Activated CD8-positive, alpha-beta T cell treated with anti-CD3 and anti-CD28 coated beads for 36 hours (primary cell): Measurements from ENCODE around the gene ITGAX. TPM values are rescaled to one million over a fixed set of nuclear protein-coding genes. Genes with fewer than 3 reads are reported as not detected.

Experiments used
- ATAC-seq: fragments of 200-7000 bp; cut with Tn5 transposase; one replicate; pipeline ENCODE4 v1.10.0; 2021; ENCODE audit warnings: mild to moderate bottlenecking, moderate library complexity
- CTCF ChIA-PET: fragments of 350-600 bp; sonication (Branson Sonifier 250); formaldehyde crosslinking; loops from one replicate; lab custom pipeline; 2021; ENCODE audit warnings: antibody characterized with exemption; lab: Charles Lee
- POLR2A ChIA-PET: fragments of 350-600 bp; sonication (Branson Sonifier 250); formaldehyde crosslinking; loops from one replicate; lab custom pipeline; 2021; ENCODE audit warnings: antibody characterized with exemption; lab: Charles Lee
- DNase-seq: peaks from one replicate; pipeline ENCODE4 v3.0.0-alpha.2; 2020
- H3K27ac Mint-ChIP-seq: one replicate; pipeline ENCODE4 v1.8.0; 2021; ENCODE audit warnings: mild to moderate bottlenecking, mixed read lengths
- H3K27me3 Mint-ChIP-seq: one replicate; pipeline ENCODE4 v1.8.0; 2021; ENCODE audit warnings: mixed read lengths
- H3K36me3 Mint-ChIP-seq: one replicate; pipeline ENCODE4 v1.8.0; 2021; ENCODE audit warnings: low read depth, mixed read lengths
- H3K4me1 Mint-ChIP-seq: one replicate; pipeline ENCODE4 v1.8.0; 2021; ENCODE audit warnings: low read depth, mixed read lengths
- H3K4me3 Mint-ChIP-seq: one replicate; pipeline ENCODE4 v1.8.0; 2021; ENCODE audit warnings: mild to moderate bottlenecking, moderate library complexity, mixed read lengths
- H3K9me3 Mint-ChIP-seq: one replicate; pipeline ENCODE4 v1.8.0; 2021; ENCODE audit warnings: mixed read lengths
- CTCF ChIP-seq: fragments of 200-600 bp; IDR thresholded peaks from one replicate; pipeline ENCODE4 v1.8.0; 2022; ENCODE audit warnings: antibody characterized with exemption, mild to moderate bottlenecking
- intact Hi-C: fragments of 100-400 bp; cut with micrococcal nuclease; formaldehyde crosslinking; loops from one replicate; pipeline ENCODE4 v1.10.0; 2022
- total RNA-seq, 2 experiments: library from RNA; stranded (reverse); gene quantifications; one replicate each; pipeline ENCODE4 v1.2.3, GENCODE V29; 2021

ITGAX gene
- total RNA-seq, 2 experiments from 2014 or later, result 4.4 to 5.4 TPM

- intact Hi-C loops, result no loop called here
- no peak overlapping the region for H3K4me3 Mint-ChIP-seq
- H3K9me3 Mint-ChIP-seq, result peaks cover 5% of the 10 kb centered on the region
- DNase-seq (no peak), ATAC-seq (no peak)
- POLR2A ChIA-PET, result no interaction called here
- no peak overlapping the region for H3K27ac Mint-ChIP-seq
- no peaks in the 10 kb centered on the region for H3K27me3 Mint-ChIP-seq
- no peaks in the 10 kb centered on the region for H3K36me3 Mint-ChIP-seq
- peaks cover 3% of the 10 kb centered on the region for H3K4me1 Mint-ChIP-seq
- TF ChIP-seq CTCF, result no peak
- CTCF ChIA-PET, result interaction anchor here (1.3 to 1.7 kb wide), 2 partner anchors 11 to 72 kb away, joined by 3 to 5 read pairs; no protein-coding TSS in a partner anchor
Observed at GRCh38 chr16:31371619-31372484, 16.9 kb downstream of the ITGAX start.

- intact Hi-C loops, result no loop called here
- no peak overlapping the region for H3K4me3 Mint-ChIP-seq
- no peak for DNase-seq
- TF ChIP-seq CTCF, result no peak
- H3K36me3 Mint-ChIP-seq, result no peaks in the 10 kb centered on the region
- H3K27me3 Mint-ChIP-seq, result no peaks in the 10 kb centered on the region
- H3K9me3 Mint-ChIP-seq, result peaks cover 5% of the 10 kb centered on the region
- ChIA-PET POLR2A (no interaction called here), CTCF (interaction anchor here (1.9 kb wide), 1 partner anchor 9 kb away, joined by 5 read pairs; no protein-coding TSS in a partner anchor)
- H3K27ac Mint-ChIP-seq, result no peak overlapping the region
- ATAC-seq, result no peak
- peaks cover 7% of the 10 kb centered on the region for H3K4me1 Mint-ChIP-seq
Observed at GRCh38 chr16:31373235-31373634, 18.3 kb downstream of the ITGAX start.

GRCh38 chr16:31375231-31375630, 20.3 kb downstream of the ITGAX start:
- intact Hi-C loops, result no loop called here
- no peak for TF ChIP-seq CTCF
- DNase-seq, result no peak
- H3K9me3 Mint-ChIP-seq, result peaks cover 5% of the 10 kb centered on the region
- ChIA-PET POLR2A (interaction anchor here (1.1 kb wide), 1 partner anchor 11 kb away, joined by 3 read pairs; no protein-coding TSS in a partner anchor), CTCF (no interaction called here)
- no peaks in the 10 kb centered on the region for H3K36me3 Mint-ChIP-seq
- H3K27ac Mint-ChIP-seq, result no peak overlapping the region
- H3K27me3 Mint-ChIP-seq, result no peaks in the 10 kb centered on the region
- no peak for ATAC-seq
- H3K4me1 Mint-ChIP-seq, result peaks cover 7% of the 10 kb centered on the region
- H3K4me3 Mint-ChIP-seq, result no peak overlapping the region

- H3K4me3 Mint-ChIP-seq, result no peak overlapping the region
- no peak overlapping the region for H3K27ac Mint-ChIP-seq
- ChIA-PET CTCF (interaction anchor here (1.4 kb wide), 1 partner anchor 44 kb away, joined by 3 read pairs; no protein-coding TSS in a partner anchor), POLR2A (no interaction called here)
- no peaks in the 10 kb centered on the region for H3K36me3 Mint-ChIP-seq
- intact Hi-C loops, result no loop called here
- DNase-seq (no peak), ATAC-seq (no peak)
- H3K27me3 Mint-ChIP-seq, result no peaks in the 10 kb centered on the region
- TF ChIP-seq CTCF, result no peak
- H3K4me1 Mint-ChIP-seq, result peaks cover 7% of the 10 kb centered on the region
- H3K9me3 Mint-ChIP-seq, result peaks cover 5% of the 10 kb centered on the region
Observed at GRCh38 chr16:31376705-31377104, 21.7 kb downstream of the ITGAX start.
